H9 (cell line): Measurements from ENCODE around the gene CKB. TPM values are rescaled to one million over a fixed set of nuclear protein-coding genes. Genes with fewer than 3 reads are reported as not detected.

Source experiments
- DNase-seq: peaks from one replicate; pipeline ENCODE4 v3.0.0-alpha.2; 2017
- H2AFZ ChIP-seq: one replicate; pipeline ENCODE4 v1.6.1; 2013; ENCODE audit warnings: mild to moderate bottlenecking, low read length, control low read depth, moderate library complexity
- H2AK5ac ChIP-seq: 2 replicates; pipeline ENCODE4 v1.6.1; 2013; ENCODE audit warnings: low read length, control low read depth, mixed read lengths; ENCODE audit not compliant: insufficient read length
- H2BK120ac ChIP-seq: one replicate; pipeline ENCODE4 v1.6.1; 2013; ENCODE audit warnings: low read depth, mild to moderate bottlenecking, low read length, control low read depth, inconsistent platforms; ENCODE audit not compliant: poor library complexity, severe bottlenecking
- H2BK12ac ChIP-seq: 2 replicates; pipeline ENCODE4 v1.6.1; 2013; ENCODE audit warnings: low read length, control low read depth, mixed read lengths, low read depth; ENCODE audit not compliant: insufficient read length
- H2BK15ac ChIP-seq: 2 replicates; pipeline ENCODE4 v1.6.1; 2013; ENCODE audit warnings: low read depth, low read length, control low read depth
- H2BK20ac ChIP-seq: one replicate; pipeline ENCODE4 v1.6.1; 2013; ENCODE audit warnings: low read depth, mild to moderate bottlenecking, low read length, control low read depth, inconsistent platforms; ENCODE audit not compliant: poor library complexity, severe bottlenecking
- H2BK5ac ChIP-seq: 2 replicates; pipeline ENCODE4 v1.6.1; 2013; ENCODE audit warnings: low read length, control low read depth, mixed read lengths; ENCODE audit not compliant: insufficient read length
- H3K14ac ChIP-seq: 2 replicates; pipeline ENCODE4 v1.6.1; 2013; ENCODE audit warnings: low read length, control low read depth; ENCODE audit not compliant: insufficient read depth
- H3K18ac ChIP-seq: 2 replicates; pipeline ENCODE4 v1.6.1; 2013; ENCODE audit warnings: low read depth, mild to moderate bottlenecking, mixed read lengths, low read length, control low read depth; ENCODE audit not compliant: insufficient read length
- H3K23ac ChIP-seq: 2 replicates; pipeline ENCODE4 v1.6.1; 2013; ENCODE audit warnings: low read length, control low read depth, mixed read lengths, low read depth; ENCODE audit not compliant: insufficient read length
- H3K23me2 ChIP-seq: 2 replicates; pipeline ENCODE4 v1.6.1; 2013; ENCODE audit warnings: low read depth, mild to moderate bottlenecking, mixed read lengths, low read length, control low read depth; ENCODE audit not compliant: insufficient read length, poor library complexity, severe bottlenecking
- H3K27ac ChIP-seq: 2 replicates; pipeline ENCODE4 v1.5.1; 2013; ENCODE audit warnings: low read length, control low read depth, mixed read lengths, low read depth; ENCODE audit not compliant: insufficient read length
- H3K27me3 ChIP-seq: 2 replicates; pipeline ENCODE4 v1.6.1; 2013; ENCODE audit warnings: low read length, control low read depth, inconsistent platforms; ENCODE audit not compliant: insufficient read depth
- H3K4ac ChIP-seq: 2 replicates; pipeline ENCODE4 v1.6.1; 2013; ENCODE audit warnings: low read depth, mild to moderate bottlenecking, control low read depth, inconsistent platforms, low read length, moderate library complexity
- H3K4me1 ChIP-seq: 2 replicates; pipeline ENCODE4 v1.6.1; 2013; ENCODE audit warnings: low read length, control low read depth, inconsistent platforms; ENCODE audit not compliant: insufficient read depth
- H3K4me2 ChIP-seq: 2 replicates; pipeline ENCODE4 v1.6.1; 2013; ENCODE audit warnings: low read length, control low read depth, mixed read lengths; ENCODE audit not compliant: insufficient read length, insufficient read depth
- H3K56ac ChIP-seq: 2 replicates; pipeline ENCODE4 v1.6.1; 2013; ENCODE audit warnings: low read depth, mild to moderate bottlenecking, mixed read lengths, low read length, control low read depth; ENCODE audit not compliant: insufficient read length
- H3K79me1 ChIP-seq: 2 replicates; pipeline ENCODE4 v1.6.1; 2013; ENCODE audit warnings: low read depth, mild to moderate bottlenecking, moderate library complexity, low read length, control low read depth, inconsistent platforms; ENCODE audit not compliant: insufficient read depth, poor library complexity, severe bottlenecking
- H3K79me2 ChIP-seq: 2 replicates; pipeline ENCODE4 v1.6.1; 2013; ENCODE audit warnings: low read length, control low read depth, inconsistent platforms; ENCODE audit not compliant: insufficient read depth
- H3K9ac ChIP-seq: 2 replicates; pipeline ENCODE4 v1.6.1; 2013; ENCODE audit warnings: low read length, control low read depth, mixed read lengths; ENCODE audit not compliant: insufficient read length; ENCODE audit errors: extremely low read depth
- H3K9me3 ChIP-seq: one replicate; pipeline ENCODE4 v1.6.1; 2013; ENCODE audit warnings: low read depth, low read length, inconsistent platforms; ENCODE audit not compliant: control insufficient read depth
- H3T11ph ChIP-seq: one replicate; pipeline ENCODE4 v1.6.1; 2013; ENCODE audit warnings: mild to moderate bottlenecking, low read length, control low read depth, inconsistent platforms
- H4K20me1 ChIP-seq: one replicate; pipeline ENCODE4 v1.6.1; 2013; ENCODE audit not compliant: control insufficient read depth, insufficient read length, insufficient read depth
- H4K5ac ChIP-seq: 2 replicates; pipeline ENCODE4 v1.6.1; 2013; ENCODE audit warnings: low read depth, mild to moderate bottlenecking, mixed read lengths, low read length, control low read depth; ENCODE audit not compliant: insufficient read length
- H4K8ac ChIP-seq: replicated peaks from 2 replicates; pipeline ENCODE4 v1.6.1; 2013; ENCODE audit warnings: low read length, control low read depth, mixed read lengths, low read depth; ENCODE audit not compliant: insufficient read length
- H4K91ac ChIP-seq: 2 replicates; pipeline ENCODE4 v1.6.1; 2013; ENCODE audit warnings: low read depth, mild to moderate bottlenecking, moderate library complexity, mixed read lengths, low read length, control low read depth; ENCODE audit not compliant: insufficient read length
- H3K27ac Mint-ChIP-seq, 3 experiments: 2 replicates in 2 of 3; 3 replicates in 1 of 3; pipeline ENCODE4 v1.8.0; 2020 to 2021; ENCODE audit warnings: mixed read lengths in 3 of 3, mild to moderate bottlenecking in 1 of 3, moderate library complexity in 1 of 3
- H3K27me3 Mint-ChIP-seq: 2 replicates; pipeline ENCODE4 v1.8.0; 2021; ENCODE audit warnings: low read depth, mild to moderate bottlenecking, moderate library complexity, mixed read lengths
- H3K36me3 Mint-ChIP-seq, 3 experiments: 2 replicates in 2 of 3; 3 replicates in 1 of 3; pipeline ENCODE4 v1.8.0; 2020 to 2021; ENCODE audit warnings: low read depth in 3 of 3, mixed read lengths in 3 of 3; ENCODE audit not compliant: insufficient read depth in 1 of 3
- H3K4me1 Mint-ChIP-seq, 2 experiments: 2 replicates each; pipeline ENCODE4 v1.8.0; 2020; ENCODE audit warnings: mixed read lengths in 2 of 2
- H3K4me3 Mint-ChIP-seq, 2 experiments: 2 replicates in 1 of 2; 3 replicates in 1 of 2; pipeline ENCODE4 v1.8.0; 2020 to 2021; ENCODE audit warnings: mild to moderate bottlenecking in 2 of 2, mixed read lengths in 2 of 2, moderate library complexity in 1 of 2
- H3K9me3 Mint-ChIP-seq, 2 experiments: 2 replicates in 1 of 2; 3 replicates in 1 of 2; pipeline ENCODE4 v1.8.0; 2020; ENCODE audit warnings: mild to moderate bottlenecking in 2 of 2, mixed read lengths in 2 of 2, moderate library complexity in 1 of 2
- CTCF ChIP-seq: fragments of 200-600 bp; sonication (generic); conservative IDR thresholded peaks from 3 replicates; pipeline ENCODE4 v1.8.0; 2021; ENCODE audit warnings: antibody characterized with exemption, mild to moderate bottlenecking
- WGBS: extraction: QIAGEN DNeasy Blood & Tissue Kit; methylation state at CpG from one replicate; pipeline ENCODE4 v1.1.7; 2013; ENCODE audit warnings: missing lambda C conversion rate, low lambda C conversion rate, mixed read lengths; ENCODE audit not compliant: insufficient read length; ENCODE audit errors: extremely low coverage; 5-methylcytosine and 5-hydroxymethylcytosine counted together
- total RNA-seq: library from RNA; stranded (reverse); gene quantifications from 2 replicates; pipeline ENCODE4 v1.2.1, GENCODE V29; 2021

CKB gene
- total RNA-seq, 1 experiment from 2014 or later, result 517 TPM

- H3K4ac ChIP-seq, result no peak overlapping the region
- H2AK5ac ChIP-seq, result no peak overlapping the region
- no peaks in the 10 kb centered on the region for H3K4me1 ChIP-seq
- H3K9ac ChIP-seq, result no peak overlapping the region
- Mint-ChIP-seq H3K27ac (no peak overlapping the region), H3K9me3 (no peaks in the 10 kb centered on the region), H3K4me3 (no peak overlapping the region), H3K27me3 (no peaks in the 10 kb centered on the region), H3K36me3 (peaks cover 18 to 60% (median 39%) of the 10 kb centered on the region in 3 experiments; a peak in 6 of 7 replicates), H3K4me1 (no peaks in the 10 kb centered on the region)
- no peak overlapping the region for H2BK12ac ChIP-seq
- no peak overlapping the region for H2BK5ac ChIP-seq
- no peak overlapping the region for H2BK15ac ChIP-seq
- no peak overlapping the region for H4K8ac ChIP-seq
- no peak overlapping the region for H3K14ac ChIP-seq
- no CpG with 5 or more reads among the region's 5 CpGs for WGBS
- H3T11ph ChIP-seq, result no peak overlapping the region
- no peak overlapping the region for H3K18ac ChIP-seq
- no peak overlapping the region for H4K91ac ChIP-seq
- no peaks in the 10 kb centered on the region for H3K27me3 ChIP-seq
- no peak overlapping the region for H3K23ac ChIP-seq
- no peaks in the 10 kb centered on the region for H3K79me1 ChIP-seq
- H3K27ac ChIP-seq, result no peak overlapping the region
- H2AFZ ChIP-seq, result no peak overlapping the region
- no peak overlapping the region for H3K56ac ChIP-seq
- no peak overlapping the region for H3K4me2 ChIP-seq
- H3K23me2 ChIP-seq, result no peaks in the 10 kb centered on the region
- H2BK20ac ChIP-seq, result no peak overlapping the region
- no peaks in the 10 kb centered on the region for H3K9me3 ChIP-seq
- no peak for DNase-seq
- H2BK120ac ChIP-seq, result no peak overlapping the region
- H4K5ac ChIP-seq, result no peak overlapping the region
- no peaks in the 10 kb centered on the region for H4K20me1 ChIP-seq
- no peak for TF ChIP-seq CTCF
- no peaks in the 10 kb centered on the region for H3K79me2 ChIP-seq
These were observed 39.0 kb downstream of the CKB start for GRCh38 chr14:103483600-103483999.
